Stimulated activated naive CD4-positive, alpha-beta T cell (primary cell): Measurements from ENCODE around the gene ERN1.

Experiments
- DNase-seq, 6 experiments: peaks; one replicate each; lab custom pipeline; 2025; lab: John Stamatoyannopoulos, UW

ERN1 gene

DNA sequence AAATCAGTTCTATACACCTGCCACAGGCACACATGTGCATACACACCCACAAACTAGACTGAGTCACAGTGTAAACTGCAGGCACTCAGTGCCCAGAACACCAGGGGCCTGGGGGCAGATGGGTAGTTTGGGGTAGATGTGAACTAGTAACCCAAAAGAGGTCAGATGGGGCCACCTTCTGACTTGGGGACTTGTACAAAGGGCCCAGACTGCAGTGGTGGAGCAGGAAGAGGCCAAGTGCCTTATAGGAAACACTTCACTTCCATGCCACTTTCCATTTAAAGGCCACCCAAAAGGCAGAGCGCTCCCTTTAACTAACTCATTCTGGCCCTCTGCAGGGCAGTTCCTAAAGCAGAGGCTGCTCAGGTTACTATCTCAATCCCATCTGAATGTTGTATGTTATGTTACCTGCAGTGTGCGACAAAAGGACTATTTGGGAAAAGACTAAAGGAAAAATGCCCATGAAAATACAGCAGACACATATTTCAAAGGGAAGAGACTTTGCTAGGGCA is 27.8 kb upstream of the ERN1 start:
- no peak for DNase-seq

DNA sequence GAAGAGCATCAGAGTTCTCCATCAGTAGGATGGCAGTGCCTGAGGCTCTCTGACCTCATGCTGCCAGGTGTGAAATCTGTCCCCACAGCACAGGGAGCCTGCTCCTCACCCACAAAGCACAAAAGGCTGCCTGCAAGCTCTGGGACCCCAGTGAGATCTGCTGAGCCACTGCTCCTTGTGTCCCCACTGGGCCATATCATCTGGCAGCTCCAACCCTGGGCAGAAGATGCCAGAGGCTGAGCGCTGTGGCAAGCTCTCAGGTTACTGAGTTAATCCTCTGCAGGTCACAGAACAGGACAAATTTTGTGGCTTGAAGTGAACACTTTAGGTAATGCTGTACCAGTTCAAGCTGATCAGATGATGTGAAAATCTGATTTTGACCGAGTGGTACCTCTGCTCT is 26.7 kb upstream of the ERN1 start:
- DNase-seq = no peak

DNA sequence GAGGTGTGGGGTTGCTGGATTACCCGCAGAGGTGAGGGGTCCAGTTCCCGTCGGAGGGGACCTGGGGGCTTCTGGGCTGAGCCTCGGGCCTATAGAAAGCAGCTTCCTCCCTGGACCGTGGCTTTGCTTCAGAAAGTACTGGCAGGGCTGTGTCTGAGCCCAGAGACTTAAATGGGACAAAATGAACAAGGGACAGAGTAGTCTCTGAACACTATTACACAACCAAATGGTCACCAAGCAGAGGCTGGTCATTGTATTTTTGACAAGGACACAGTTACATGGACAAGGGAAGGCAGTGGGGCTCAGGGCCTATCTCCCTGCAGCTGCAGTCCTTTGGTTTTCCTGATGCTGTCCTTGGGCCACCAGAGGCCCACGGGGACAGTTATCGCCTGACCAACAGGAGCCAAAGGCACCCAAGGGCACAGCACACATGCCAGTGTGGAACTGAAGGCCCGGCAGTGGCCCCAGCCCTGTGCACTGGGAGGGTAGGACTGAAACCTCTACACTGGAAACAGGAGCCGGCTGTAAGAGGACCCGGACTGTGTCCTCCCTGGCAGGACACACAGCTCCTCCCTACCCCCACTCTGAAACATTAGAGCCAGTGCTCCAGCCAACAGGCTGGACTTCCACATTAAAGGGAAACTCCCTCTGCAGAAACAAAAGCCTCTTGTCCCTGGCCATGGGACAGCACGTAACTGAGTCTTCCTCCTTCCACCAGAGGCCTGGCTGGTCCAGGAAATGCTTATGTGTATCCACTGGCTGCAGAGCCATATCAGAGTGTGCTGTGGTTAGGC is 26.0 kb upstream of the ERN1 start:
- DNase-seq = no peak

DNA sequence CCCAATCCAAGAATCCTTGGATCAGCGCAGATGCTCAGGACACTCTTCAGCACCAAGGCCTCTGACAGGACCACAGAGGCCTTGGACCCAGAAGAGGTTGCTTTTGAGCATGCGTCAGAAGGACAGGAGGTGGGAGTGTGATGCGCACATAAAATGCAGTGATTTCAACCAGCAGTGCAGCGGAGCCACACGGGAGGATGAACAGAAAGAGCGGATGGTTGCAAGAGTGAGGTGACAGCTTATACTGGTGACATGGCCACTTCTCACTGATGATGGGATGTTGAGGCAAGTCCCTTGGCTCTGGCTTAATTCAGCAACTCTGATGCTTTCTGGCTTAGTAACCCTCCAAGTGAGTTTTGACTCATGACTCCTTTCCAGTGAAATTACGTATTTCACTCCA is 25.2 kb upstream of the ERN1 start:
- DNase-seq = no peak

DNA sequence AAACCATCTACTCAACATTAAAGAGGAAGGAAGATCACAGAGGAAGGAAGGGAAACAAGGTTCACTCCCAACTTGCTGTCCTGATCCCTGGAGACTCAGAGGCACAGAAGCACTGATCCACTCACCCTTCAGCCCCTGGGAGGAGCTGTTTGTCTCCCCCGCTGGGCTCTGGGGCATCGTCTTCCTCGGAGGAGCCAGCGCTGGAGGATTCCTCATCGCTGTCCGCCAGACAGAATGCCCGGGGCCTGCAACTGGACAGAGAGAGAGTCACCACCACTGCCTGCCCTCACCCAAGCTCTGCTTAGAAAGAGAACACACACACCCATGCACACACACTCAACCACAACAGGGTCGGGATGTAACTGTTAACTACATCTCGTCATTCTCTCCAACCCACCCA is 24.8 kb upstream of the ERN1 start:
- no peak for DNase-seq

DNA sequence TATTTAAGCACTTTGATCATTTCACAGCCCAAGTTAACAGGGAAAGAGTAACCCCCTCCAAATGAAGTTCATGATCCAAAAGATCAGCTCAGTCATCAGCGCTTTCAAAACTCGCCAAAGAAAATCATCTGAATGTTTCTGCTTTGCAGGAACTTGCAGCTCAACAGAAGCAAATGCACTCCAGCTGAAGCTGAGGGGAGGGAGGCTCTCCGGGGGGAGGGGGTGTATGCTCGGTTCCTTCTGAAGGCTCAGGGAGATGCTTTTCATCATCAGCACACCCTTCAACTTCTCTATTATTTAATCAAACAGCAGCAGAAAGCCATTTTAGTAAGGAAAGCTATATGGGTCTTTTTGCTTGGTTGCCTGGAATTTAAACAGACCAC is 24.4 kb upstream of the ERN1 start:
- DNase-seq = no peak

DNA sequence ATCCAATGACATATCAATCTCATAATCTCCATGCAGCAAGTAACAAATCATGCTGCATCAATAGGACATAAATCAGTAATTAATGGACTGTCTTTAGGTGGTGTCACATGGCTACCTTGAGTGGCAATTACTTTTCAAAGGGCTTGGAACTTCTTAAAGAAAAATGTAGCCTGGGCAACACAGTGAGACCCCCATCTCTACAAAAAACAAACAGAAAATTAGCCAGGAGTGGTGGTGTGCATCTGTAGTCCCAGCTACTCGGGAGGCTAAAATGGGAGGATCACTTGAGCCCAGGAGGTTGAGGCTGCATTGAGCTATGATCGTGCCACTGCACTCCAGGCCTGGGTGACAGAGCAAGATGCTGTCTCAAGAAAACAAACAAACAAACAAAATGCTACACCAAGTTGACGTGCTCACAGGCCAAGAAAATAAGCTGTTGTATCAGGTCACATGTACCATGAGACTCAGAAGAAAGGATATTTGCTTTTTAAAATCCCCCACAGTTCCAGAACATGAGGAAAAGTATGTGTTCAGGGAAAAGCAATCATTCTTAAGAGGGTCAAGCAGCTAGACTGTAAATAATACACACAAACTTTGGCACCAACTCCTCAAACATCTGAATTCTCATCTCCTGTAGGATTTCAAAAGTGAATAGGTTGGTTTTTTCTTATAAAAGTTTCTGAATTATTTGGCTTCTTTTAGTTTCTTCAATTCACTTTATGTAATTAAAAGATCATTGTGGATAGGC is 23.8 kb upstream of the ERN1 start:
- DNase-seq = no peak

DNA sequence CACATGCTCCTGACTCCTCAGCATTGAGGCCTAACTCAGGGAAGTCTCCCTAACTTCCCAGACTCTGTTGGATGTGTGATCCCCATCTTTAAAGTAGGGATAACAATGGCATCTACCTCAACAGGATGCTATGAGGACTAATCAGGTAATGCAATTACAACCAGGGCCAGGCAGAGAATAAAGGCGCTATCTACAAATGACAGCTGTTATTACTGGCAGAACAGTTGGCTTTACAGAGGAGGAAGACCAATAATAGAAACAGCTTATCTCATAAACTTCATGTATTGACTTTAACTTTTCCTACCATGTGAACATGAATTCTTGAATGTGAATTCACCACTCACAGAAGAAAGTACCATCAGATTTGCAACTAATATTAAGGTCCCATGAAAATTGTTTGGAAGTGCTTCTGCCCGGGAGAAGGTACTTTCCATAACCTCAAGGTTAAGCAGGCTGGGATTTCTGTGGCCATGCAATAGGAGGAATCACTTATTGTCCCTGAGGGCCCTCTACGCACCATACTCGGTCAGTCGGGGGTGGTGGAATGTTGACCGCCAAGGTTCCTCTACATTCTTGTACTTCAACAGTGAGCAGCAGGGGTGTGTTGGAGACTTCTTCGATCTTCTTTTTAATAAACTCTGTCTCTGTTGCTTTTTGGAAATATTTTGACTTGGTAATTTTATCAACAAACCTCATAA is 22.6 kb upstream of the ERN1 start:
- DNase-seq = no peak

DNA sequence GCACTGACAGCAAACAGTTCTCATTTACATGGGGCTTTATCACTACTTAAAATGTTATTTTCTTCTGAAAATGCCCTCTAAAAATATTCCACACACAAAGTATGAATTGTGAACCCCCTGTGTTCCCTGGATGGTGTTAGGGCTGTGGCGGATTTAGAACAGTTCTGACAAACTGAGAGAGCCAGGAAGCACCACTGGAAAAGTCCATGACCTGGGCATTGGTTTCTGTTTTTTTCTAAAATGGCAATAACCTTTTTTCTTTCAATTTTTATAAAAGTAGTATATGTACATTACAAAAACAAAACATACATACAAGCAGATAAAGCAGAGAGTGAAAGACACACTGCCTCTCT is 21.0 kb upstream of the ERN1 start:
- no peak for DNase-seq

DNA sequence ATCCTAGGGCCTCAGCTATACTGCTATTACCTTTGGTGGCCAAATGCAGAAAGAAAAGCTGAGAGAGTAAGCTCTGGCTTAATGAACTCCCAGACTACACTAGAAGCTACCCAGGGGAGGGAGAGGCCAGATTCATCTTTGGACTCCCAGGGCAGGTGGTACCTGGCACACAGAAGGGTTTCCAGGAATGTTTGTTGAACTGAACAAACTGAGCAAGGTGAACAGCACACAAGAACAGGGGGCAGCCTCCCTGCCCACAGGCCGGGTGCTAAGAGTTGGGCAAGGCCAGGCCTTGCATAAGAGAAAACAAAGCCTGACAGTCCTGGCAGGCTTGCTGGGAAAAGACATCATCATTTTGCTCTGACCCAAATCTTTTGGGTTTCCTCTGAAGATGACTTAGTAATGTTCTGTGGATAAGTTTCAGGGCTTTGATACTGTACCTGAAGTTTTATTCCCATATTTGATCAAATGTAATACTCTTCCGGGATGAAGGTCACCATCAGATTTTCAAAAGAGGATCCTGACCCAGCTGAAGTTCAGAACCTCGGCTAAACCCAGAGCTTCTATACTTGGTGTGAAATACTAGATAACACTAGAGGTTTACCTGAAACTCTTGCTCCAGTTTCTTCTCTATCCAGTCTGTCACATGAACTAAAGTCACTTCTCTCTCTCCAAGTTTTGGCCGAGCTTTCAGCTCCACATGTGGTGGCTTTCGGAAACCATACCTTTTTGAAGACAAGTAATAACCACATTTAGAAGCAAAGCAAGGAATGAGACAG is 20.5 kb upstream of the ERN1 start:
- DNase-seq = no peak

DNA sequence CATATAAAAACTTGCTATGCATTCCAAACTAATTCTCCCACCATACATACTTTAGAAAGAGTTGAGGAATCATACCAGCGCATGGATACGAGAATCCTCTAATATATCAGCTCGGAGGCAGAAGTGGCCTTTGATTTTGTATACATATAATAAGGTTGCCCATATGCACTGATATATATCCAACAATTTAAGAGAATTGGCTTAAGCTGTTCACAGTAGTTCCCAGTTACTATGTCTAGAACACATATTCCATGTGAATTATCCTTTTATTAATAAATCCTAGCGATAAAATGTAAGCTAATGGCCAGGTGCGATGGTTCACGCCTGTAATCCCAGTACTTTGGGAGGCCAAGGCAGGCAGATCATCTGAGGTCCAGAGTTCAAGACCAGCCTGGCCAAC is 19.3 kb upstream of the ERN1 start:
- DNase-seq = no peak

DNA sequence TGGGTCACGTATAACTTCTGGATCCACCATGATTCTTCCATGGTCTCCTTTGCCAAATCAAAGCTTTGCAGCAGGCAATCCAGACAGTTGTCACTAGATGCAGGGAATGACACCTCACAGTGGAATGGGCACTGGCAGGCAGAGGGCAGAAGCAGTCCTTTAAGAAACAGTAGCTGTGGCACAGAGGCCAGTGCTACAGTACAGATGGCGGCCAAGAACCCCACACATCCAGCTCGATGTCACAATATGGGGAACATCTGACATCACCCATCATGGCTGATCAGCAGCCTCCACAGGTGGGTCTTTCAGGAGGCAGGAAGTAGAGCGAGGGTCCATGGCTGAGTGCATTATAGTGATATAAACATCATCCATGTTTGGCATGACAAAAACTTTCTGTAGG is 18.8 kb upstream of the ERN1 start:
- DNase-seq = no peak

DNA sequence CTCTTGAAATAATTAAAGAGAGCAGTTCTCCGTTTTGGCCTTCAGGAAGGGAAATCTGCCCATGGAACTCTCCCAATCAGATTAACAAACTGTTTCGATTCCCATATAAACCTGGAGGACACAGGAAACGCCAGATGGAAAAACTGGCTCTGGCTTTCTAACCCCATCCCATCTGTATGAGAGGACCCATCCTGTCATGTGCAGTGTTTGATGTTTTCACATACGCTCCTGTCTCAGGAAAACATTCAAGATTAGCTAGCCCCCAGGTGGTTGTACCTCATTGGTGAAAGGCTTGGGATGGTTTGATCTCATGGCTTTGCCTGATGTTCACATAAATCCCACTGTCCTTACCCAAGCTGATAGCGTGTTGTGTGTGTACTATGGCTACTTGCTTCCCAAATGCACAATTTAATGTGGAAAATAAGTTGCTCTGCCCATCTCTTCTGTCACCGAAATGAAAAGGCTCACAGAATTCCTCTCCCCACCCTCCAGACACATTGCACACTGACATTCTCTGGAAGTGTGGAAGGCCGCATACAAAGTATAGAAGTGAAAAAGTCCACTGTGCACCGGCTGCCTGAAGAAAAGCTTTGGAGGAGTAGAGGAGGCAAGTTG is 18.2 kb upstream of the ERN1 start:
- DNase-seq = no peak

DNA sequence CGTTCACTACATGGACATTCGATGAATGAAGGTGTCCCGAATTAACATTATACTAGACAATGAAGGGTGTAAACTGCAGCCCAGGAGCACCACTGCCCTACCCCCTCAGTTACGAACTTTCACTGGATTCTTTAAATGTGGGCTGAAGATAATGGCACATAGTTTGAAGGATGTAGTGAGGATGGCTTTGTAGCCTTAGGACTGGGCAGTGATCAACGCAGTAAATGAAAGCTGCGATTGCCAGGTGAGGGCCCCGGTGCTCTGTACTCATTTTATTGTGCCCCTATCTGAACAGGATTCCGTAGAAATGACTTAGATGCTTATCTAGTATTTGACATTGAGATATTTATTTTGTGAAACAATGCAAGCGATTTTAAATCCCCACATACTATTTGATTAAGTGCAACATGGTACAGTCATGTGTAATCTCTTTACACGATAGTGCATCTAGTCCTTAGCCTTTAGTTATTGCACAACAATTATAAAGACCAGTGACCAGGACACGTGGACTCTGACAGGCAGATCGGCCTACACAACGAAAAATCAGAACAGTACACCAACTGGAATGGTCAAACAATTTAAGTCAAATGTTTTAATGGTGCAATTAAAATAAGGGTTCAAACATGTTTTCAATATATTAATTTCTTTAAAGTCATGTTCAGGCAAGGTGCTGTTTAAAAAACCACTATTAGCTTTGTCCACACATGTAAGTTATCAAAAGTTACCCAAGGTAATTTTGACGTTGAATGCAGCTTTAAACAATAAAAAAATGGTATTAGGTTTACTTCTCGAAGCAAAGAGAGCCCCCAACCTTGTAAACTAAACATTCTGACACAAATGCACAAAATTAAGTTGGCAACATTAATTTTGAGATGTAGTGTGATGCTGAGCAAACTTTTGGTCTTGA is 17.4 kb upstream of the ERN1 start:
- no peak for DNase-seq

DNA sequence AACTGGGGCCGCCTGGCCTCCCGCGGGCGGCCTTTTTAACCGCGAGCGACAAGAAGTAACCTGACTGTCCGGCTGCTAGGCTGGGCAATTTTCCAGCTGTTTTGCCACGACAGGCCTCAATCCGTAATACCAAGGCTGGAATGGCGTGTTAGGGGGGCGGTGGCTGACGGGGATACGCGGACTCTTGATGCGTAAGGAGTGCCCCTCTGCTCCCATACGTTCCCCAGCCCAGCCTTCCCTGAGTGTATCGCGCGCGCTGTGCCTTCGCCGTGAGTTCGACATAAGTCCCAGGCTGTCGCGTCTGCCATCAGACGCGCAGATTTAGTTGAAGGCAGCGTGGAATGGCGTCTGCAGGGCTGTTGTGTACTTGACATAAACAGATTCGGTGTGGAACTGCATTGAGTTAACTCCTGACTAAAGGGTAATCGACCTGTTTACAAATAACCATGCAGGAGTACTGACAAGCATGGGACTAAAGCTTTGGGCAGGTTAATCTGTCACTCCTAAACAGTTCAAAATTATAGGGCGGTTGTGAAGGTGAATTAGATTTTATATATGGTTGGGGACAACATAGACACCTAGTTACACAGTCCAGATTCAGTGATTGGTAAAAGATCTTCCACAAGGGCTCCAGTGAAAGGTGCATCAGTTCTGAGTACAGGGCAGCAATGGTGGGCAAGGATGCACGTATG is 16.6 kb upstream of the ERN1 start:
- DNase-seq = peak in 4 of 6 experiments; percentile 55 to 73 (median 64)

DNA sequence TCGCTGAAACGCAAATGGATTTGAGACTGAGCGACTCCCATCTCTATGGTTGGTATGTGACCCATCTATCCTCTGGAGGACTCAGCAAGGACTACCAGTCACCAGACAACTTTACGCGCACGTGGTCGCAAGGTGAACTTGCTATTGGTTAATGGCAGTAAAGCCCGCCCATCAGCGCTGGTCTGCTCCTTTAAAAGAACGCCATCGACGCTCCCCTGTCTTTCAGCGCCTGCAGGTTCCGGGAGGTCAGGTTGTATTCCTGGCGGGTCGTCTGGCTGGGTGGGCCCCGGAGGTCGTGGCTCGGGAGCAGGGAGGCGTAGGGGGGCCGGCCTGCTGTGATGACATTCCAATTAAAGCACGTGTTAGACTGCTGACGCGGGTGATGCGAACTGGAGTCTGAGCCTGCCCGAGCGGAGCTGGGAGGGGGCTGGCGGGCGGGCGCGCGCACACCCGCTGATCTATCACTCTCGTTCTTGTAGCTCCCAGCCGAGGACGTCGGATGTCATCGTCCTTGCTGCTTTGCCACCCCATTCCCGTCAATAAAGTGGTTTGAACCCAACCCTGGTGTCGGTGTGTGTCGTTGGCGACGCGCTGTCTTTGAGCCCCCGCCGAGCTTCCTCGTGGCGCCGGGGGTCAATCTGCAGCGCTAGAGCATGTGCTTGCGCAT is 15.9 kb upstream of the ERN1 start:
- peak; percentile 93 to 97 (median 96) for DNase-seq

DNA sequence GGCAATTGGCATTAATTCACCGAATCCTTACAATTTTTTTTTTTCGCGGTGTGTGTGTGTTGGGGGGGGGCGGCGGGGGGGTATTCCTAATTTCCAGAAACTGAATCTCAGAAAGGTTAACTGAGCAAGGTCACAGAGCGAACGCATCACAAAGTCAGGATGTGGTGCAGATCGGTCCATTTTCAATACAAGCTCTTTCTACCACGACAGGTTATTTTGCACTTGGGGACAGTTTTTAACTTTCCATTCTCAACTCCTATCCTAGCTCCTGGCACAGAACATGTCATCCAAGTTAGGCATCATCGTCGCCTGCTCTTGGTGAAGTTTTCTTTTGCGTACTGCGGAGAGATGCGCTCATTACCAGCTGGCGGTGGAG is 15.4 kb upstream of the ERN1 start:
- no peak for DNase-seq

DNA sequence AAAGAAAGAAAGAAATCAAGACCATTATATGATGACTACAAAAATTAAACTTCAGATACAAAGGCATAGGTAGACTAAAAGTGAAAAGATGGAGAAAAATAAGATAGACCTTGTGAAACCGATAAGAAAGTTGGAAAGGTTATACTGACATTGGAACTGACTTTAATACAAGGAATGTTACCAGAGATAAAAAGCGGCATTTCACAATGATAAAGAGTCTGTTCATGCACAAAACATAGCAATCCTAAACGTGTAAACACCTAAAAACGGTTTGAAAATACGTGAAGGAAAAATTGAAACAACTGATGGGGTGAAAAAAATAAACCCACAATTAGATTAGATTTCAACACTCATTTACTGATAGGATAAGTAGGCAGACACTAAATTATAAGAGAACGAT is 9.6 kb upstream of the ERN1 start:
- DNase-seq = no peak

DNA sequence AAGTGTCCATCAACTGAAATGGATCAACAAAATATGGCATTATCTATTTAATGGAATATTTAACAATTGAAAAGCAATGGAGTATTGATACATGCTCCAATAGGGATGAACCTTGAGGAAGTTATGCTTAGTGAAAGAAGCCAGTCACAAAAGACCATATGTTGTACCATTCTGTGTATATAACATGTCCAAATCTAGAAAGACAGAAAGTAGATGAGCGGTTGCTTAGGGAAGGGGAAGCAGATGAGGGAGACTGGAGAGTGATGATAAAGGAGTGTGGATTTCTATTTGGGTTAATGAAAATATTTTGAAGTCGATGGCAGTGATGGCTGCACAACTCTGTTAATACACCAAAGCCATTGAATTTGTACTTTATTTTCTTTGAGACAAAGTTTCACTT is 8.5 kb upstream of the ERN1 start:
- no peak for DNase-seq

DNA sequence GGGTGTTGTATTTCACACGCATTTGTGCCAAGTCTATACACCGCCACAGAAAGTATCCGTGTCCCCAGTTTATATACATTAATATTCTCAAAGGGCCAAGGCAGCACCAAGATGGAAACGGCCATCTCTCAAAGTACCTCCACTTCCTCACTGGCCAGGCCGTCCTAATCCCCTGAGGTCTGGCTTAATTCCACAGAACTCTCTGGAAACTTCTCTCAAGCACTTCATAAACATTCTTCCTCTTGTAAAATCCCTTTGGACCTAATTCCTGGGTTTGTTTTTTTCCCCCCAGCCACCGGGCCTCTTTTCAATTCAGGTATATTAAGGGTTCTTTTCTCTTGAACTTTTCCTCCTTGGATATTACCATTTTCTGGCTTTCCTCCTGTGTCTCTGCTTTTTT is 5.1 kb upstream of the ERN1 start:
- no peak for DNase-seq
